H7 (cell line): Measurements from ENCODE around the gene KTI12. TPM values are rescaled to one million over a fixed set of nuclear protein-coding genes. Genes with fewer than 3 reads are reported as not detected.
"Not testable (repeated sequence)": the region's sequence is repeated elsewhere in the genome, so short reads cannot be mapped to it uniquely, and the experiment has no call there.

Experiments used
- DNase-seq: peaks from one replicate; pipeline ENCODE4 v3.0.0; 2012
- H3K27me3 ChIP-seq: 2 replicates; pipeline ENCODE4 v1.6.0; 2011; ENCODE audit warnings: mild to moderate bottlenecking, low read length; ENCODE audit not compliant: control insufficient read depth, insufficient read depth
- H3K36me3 ChIP-seq: replicated peaks from 2 replicates; pipeline ENCODE4 v1.5.1; 2011; ENCODE audit warnings: low read length; ENCODE audit not compliant: control insufficient read depth, insufficient read depth
- H3K4me3 ChIP-seq: 2 replicates; pipeline ENCODE4 v1.5.1; 2011; ENCODE audit warnings: low read depth, mild to moderate bottlenecking, control low read depth, low read length, moderate library complexity; ENCODE audit not compliant: insufficient read depth
- total RNA-seq: library from RNA; depleted of rRNA; stranded (reverse); fragments of >200 nt; shearing (Covaris generic); gene quantifications from 2 replicates; pipeline ENCODE4 v1.2.3, GENCODE V29; 2014

KTI12 gene
- total RNA-seq, 1 experiment from 2014 or later: 20.8 TPM

DNA sequence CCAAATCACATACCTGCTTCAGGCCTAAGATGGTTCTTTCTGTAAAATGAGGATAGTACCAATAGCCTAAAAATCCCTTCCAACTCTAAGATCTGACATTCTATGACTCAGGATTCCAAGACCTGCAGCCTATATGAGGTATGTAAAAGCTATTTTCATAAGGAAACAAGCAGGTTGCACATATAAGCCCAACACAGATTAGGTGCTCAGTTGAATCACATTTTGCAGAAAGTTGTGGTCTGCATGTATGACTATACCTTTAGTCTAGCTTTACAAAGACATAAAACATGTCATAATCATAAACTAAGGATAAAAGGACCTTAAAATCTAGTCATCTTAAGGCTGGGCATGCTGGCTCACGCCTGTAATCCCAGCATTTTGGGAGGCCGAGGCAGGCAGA, 7.3 kb downstream of the KTI12 start:
- H3K4me3 ChIP-seq: no peak overlapping the region
- H3K36me3 ChIP-seq: peaks cover 11% of the 10 kb centered on the region
- no peaks in the 10 kb centered on the region for H3K27me3 ChIP-seq
- DNase-seq: no peak

DNA sequence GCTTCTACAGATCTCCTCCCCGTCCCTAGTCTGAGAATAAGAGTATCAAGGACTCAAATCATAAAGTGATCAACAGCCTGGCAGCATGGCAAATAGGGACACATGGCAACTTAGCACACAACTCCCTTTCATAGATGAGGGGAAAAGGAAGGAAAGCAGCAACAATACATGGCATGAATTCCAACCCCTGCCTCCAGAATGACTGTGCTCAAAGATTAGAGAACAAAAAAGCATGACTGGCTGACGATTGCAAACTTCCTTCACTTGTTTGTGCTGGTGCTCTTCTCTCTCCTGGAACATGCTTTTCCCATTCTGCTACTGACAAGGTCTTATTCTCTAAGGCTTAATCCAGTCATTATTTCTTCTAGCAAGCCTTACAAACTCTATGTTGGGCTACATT, 11.5 kb downstream of the KTI12 start:
- peaks cover 19% of the 10 kb centered on the region for H3K36me3 ChIP-seq
- DNase-seq: no peak
- H3K27me3 ChIP-seq: no peaks in the 10 kb centered on the region
- no peak overlapping the region for H3K4me3 ChIP-seq

DNA sequence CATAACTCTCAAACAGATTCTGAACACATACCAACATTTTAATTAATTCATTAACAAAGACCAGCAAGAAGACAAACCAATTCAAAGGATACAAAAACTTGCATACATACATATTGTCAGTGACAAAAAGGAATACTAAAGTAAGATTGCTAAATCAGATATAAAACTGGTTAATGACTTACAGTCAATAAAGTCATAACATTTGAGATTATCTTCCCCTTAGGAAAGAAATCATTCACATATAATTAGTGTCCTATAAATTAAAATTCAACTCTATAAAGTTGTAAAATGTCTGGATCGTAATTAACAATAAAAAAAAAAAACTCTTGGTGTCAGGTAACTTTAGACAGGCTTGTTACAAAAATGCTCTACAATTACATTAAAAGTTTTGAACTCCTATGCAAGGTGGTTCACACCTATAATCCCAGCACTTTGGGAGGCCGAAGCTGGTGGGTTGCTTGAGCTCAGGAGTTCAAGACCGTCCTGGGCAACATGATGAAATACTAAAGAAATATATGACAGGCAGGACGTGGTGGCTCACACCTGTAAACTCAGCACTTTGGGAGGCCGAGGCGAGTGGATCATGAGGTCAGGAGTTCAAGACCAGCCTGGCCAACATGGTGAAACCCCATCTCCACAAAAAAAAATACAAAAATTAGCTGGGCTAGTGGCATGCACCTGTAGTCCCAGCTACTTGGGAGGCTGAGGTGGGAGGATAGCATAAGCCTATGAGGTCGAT, 25.4 kb downstream of the KTI12 start:
- H3K27me3 ChIP-seq: no peaks in the 10 kb centered on the region
- no peaks in the 10 kb centered on the region for H3K36me3 ChIP-seq
- no peak overlapping the region for H3K4me3 ChIP-seq
- DNase-seq: no peak

DNA sequence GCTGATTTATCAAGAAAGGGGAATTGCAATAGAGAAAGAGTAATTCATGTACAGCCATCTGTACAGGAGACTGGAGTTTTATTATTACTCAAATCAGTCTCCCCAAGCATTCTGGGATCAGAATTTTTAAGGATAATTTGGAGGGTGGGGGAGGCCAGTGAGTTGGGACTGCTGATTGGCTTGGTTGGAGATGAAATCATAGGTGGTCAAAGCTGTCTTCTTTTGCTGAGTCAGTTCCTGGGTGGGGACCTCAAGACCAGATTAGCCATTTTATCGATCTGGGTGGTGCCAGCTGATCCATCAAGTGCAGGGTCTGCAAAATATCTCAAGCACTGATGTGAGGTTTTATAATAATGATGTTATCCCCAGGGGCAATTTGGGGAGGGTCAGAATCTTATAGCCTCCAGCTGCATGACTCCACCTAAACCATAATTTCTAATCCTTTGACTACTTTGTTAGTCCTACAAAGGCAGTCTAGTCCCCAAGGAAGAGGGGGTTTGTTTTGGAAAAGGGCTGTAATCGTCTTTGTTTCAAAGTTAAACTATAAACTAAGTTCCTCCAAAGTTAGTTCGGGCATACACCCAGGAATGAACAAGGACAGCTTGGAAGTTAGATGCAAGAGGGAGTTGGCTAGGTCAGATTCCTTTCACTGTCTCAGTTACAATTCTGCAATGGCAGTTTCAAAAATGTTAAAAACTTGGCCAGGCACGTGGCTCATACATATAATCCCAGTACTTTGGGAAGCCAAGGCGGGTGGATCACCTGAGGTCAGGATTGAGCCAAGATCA, 26.2 kb downstream of the KTI12 start:
- Histone ChIP-seq H3K4me3 (no peak overlapping the region), H3K27me3 (no peaks in the 10 kb centered on the region), H3K36me3 (no peaks in the 10 kb centered on the region)
- DNase-seq: no peak

DNA sequence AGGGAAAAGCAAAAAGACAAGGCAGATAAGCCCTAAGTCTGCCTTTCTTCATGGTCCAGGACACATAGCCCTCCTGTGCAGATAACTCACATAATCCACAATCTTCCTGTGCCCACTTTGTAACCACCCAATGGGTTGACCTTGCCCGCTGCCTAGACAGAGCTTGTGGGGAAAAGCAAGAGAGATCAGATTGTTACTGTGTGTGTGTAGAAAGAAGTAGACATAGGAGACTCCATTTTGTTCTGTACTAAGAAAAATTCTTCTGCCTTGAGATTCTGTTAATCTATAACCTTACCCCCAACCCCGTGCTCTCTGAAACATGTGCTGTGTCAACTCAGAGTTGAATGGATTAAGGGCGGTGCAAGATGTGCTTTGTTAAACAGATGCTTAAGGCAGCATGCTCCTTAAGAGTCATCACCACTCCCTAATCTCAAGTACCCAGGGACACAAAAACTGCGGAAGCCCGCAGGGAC, 27.5 kb downstream of the KTI12 start:
- H3K4me3 ChIP-seq, H3K27me3 ChIP-seq, DNase-seq, H3K36me3 ChIP-seq: not testable (repeated sequence)

DNA sequence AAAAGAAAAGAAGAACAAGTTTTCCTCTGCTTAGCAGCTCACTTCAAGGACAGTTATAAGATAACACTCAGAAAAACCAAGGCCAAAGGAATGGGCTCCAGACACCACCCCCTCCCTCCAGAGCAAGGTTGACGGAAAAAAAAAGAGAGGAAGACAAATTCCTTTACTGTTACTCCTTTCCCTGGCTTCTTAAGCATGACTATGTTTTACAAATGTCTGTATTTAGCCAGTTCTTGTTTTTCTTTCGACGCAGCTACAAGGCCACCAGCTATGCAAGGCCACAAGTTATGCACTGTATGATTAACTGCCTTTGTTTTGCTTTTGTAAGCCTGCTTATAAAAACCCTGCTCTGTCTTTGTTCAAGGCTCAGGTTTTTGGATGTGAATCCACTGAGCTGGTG, 28.1 kb downstream of the KTI12 start:
- DNase-seq, H3K4me3 ChIP-seq, H3K27me3 ChIP-seq: not testable (repeated sequence)

DNA sequence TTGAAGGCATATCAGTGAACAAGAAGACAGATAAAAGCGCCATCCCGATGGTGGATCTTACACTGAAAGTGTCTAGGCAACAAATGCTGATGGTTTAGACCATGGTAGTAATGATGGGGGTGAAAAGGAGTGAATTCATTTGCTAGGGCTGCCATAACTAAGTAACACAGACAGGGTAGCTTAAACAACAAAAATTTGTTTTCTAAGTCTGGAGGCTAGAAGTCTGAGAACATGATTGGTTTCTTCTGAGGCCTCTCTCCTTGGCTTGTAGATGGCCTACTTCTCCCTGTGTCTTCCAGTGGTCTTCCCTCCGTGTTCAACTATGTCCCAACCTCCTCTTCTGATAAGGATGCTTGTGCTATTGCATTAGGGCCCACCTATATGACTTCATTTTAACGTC, 29.7 kb downstream of the KTI12 start:
- no peak for DNase-seq
- Histone ChIP-seq H3K36me3 (no peaks in the 10 kb centered on the region), H3K4me3 (no peak overlapping the region), H3K27me3 (no peaks in the 10 kb centered on the region)

More for the DNA sequence above, 28.1 kb downstream of the KTI12 start:
- not testable (repeated sequence) for H3K36me3 ChIP-seq

DNA sequence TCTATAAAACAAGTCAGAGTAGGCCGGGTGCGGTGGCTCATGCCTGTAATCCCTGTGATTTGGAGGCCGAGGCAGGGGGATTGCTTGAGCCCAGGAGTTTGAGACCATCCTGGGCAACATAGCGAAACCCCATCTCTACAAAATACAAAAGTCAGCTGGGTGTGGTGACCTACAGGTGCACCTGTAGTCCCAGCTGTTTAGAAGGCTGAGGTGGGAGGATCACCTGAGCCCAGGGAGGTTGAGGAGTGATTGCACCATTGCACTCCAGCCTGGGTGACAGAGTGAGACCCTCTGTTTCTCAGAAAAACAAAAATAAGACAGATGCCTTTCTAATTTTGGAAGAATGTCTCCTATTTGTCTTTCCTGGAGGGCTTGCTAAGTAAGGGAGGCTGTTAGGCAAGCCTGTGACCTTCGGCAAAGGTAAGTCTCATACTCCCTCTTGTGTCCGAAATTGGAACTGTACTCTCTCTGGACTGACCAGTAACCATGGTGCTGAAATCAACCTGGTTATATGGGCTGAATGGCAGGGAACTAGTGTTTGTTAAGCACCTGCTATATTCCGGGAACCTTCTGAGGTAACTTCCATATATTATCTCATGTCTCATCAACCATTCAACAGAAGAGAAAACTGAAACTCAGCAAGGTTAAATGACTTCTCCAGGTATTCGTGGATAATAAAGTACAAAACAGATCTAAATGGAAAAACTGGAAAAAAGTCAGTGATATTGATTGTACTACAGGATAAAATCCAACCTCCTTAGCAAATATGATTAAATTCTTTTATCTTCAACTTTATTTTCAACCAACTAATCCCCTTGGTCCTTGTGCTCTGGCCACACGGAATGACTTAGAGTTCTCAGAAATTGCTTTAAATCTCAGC, 31.3 kb downstream of the KTI12 start:
- H3K36me3 ChIP-seq: no peaks in the 10 kb centered on the region
- no peaks in the 10 kb centered on the region for H3K27me3 ChIP-seq
- no peak overlapping the region for H3K4me3 ChIP-seq
- peak; percentile 84 for DNase-seq

DNA sequence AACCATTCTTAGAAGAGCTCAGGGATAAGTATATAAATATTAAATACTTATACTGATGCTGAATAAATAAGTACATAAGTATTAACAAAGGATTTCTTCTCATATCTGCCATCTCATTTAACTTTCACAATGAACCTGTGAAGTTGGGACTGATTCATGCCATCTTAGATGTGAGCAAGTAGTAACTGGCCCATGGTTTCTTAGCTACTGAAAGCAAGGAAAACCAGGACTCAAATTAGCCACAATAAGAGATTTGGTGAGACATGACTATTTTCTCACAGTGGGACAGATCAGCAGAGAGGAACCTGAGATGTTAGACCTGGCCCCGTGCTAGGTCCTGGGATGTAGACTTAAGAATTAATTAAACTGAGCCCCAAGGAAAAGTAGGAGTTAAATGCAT, 34.9 kb downstream of the KTI12 start:
- no peaks in the 10 kb centered on the region for H3K36me3 ChIP-seq
- no peaks in the 10 kb centered on the region for H3K27me3 ChIP-seq
- no peak overlapping the region for H3K4me3 ChIP-seq
- DNase-seq: no peak

DNA sequence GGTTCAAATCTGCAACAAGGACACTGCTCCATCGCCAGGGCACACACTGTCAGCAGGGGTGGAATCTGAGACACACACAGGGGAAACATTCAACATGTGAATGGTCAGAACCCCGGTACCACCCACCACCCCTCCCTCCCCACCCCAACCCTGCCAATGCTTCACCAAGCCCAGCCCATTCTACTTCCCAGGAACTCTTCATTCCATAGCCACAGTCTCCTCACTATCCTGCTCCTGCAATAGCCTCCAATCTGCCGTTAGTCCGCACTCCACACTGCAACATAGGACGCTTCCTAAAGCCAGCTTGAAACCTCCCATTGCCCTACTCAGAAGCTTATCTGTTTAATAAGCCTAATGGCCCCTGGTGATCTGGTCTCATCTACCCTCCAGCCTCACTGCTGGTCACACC, 35.6 kb downstream of the KTI12 start:
- peak; percentile 80 for DNase-seq
- H3K4me3 ChIP-seq: no peak overlapping the region
- H3K36me3 ChIP-seq: no peaks in the 10 kb centered on the region
- H3K27me3 ChIP-seq: no peaks in the 10 kb centered on the region

DNA sequence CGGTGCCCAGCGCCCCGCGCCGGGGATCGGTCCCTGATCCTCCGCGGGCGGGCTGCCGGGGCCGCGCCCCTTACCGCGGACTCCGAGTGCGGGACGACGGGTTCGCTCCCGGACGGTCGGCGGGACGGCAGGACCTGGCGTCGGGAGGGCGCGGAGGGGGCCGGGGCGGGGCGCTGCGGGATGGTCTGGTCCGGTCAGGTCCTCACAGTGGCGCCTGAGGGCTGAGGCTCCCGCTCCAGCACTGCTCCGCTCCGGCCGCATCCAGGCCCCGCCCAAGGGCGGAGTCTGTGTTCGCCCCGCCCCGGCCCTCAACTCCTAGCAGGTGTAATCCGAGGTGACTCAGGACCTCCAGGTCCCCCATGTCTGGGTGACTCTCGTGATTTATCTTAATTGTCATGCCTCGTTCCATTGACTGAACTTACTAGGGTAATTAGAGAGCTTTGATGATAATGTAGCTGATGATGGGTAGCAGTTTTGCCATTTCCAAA, 43.1 kb downstream of the KTI12 start, which contains the start of gene RAB3B:
RAB3B (minus strand) TSS at position 223 of the 488 bp plus-strand sequence. CDS start 13,583 bp downstream, outside the sequence.
- Histone ChIP-seq H3K36me3 (no peaks in the 10 kb centered on the region), H3K4me3 (peak within 1 kb of the TSS; percentile 69), H3K27me3 (peaks cover 2% of the 10 kb centered on the region; the same call in 1 of the 2 replicates)
- DNase-seq: peak; percentile 98

DNA sequence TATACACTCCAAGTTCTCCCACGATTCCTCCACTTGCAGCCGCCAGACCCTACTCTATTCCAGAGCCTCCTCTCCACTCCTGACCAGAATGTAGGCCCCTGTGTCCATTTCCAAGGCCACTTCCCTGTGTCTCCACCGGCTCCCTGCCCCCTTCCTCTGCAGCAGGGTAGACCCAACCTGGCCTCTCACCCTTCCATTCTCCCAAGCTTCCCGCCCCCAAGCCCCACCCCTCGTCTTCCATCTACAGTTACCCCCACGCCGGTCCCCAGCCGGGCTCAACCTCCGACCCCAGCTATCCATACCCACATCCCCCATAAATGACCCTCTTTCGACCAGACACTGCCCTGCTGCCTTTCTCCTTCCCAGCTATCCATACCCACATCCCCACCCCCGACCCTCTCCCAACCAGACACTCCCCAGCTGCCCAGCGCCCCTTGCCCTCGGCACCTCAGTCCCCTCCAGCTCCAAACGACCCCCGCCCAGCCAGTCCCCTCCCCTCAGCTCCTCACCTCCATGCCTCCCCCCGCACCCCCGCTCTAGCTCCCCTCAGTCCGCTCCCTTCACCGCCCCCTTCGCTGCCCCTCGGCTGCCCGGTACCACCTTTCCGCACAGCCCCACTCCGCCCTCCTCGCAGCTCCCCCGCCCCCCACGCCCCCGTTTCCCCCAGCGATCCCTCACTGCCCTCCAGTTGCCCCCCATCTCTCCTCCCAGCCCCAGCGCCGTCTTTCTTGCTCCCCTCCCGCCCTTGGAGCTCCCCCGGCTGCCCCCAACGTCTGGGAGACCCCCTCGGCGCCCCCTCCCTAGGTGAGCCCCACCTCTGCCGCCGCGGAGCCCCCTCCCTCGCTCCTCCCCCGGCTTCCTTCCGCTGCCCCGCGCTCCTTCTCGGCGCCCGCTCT, 43.8 kb downstream of the KTI12 start:
- DNase-seq: peak; percentile 87
- Histone ChIP-seq H3K4me3 (peak overlapping the region; percentile 69), H3K36me3 (no peaks in the 10 kb centered on the region), H3K27me3 (peaks cover 2% of the 10 kb centered on the region; the same call in 1 of the 2 replicates)

DNA sequence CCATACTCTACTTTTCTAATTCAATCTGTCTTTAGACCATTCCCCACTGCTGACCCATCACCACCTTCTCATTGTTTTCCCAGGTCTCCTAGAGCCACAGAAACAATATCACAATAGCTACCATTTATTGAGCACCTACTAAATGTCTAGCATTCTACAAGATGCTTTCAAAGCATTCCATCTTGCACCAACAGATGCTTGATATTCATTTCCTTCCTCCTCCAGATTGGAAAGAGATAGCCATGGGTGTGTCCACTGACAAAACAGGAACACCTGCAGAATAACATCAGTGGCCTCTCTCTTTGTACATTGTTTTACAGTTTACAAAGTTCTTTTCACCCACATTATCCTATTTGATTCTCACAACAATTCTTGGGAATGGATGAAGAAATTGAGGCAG, 45.4 kb downstream of the KTI12 start:
- Histone ChIP-seq H3K4me3 (no peak overlapping the region), H3K27me3 (peaks cover 2% of the 10 kb centered on the region; the same call in 1 of the 2 replicates), H3K36me3 (no peaks in the 10 kb centered on the region)
- DNase-seq: no peak
